COLO829 (cell line): ENCODE results near the gene NSD1.
"Not testable (repeated sequence)": the region's sequence is repeated elsewhere in the genome, so short reads cannot be mapped to it uniquely, and the experiment has no call there.

Experiments
- DNase-seq: peaks from one replicate; pipeline ENCODE4 v3.0.0; 2012; ENCODE audit warnings: low spot score

Gene NSD1

GRCh38 chr5:177330991-177331842, 197.6 kb downstream of the NSD1 start:
- DNase-seq: no peak

- no peak for DNase-seq
Observed at GRCh38 chr5:177332031-177332895, 198.7 kb downstream of the NSD1 start.

GRCh38 chr5:177332896-177333260, 199.3 kb downstream of the NSD1 start:
- DNase-seq: no peak

- no peak for DNase-seq
Observed at GRCh38 chr5:177333420-177334154, 200.0 kb downstream of the NSD1 start.

GRCh38 chr5:177334155-177334551, 200.6 kb downstream of the NSD1 start:
- no peak for DNase-seq

GRCh38 chr5:177334781-177335700, 201.5 kb downstream of the NSD1 start:
- no peak for DNase-seq

- DNase-seq: no peak
Observed at GRCh38 chr5:177335701-177336065, 202.1 kb downstream of the NSD1 start.

GRCh38 chr5:177336112-177336511, 202.5 kb downstream of the NSD1 start:
- no peak for DNase-seq

GRCh38 chr5:177336603-177337494, 203.3 kb downstream of the NSD1 start:
- no peak for DNase-seq

GRCh38 chr5:177338251-177339106, 204.9 kb downstream of the NSD1 start:
- no peak for DNase-seq

- no peak for DNase-seq
Observed at GRCh38 chr5:177339107-177339638, 205.6 kb downstream of the NSD1 start.

GRCh38 chr5:177343000-177343399, 209.4 kb downstream of the NSD1 start:
- not testable (repeated sequence) for DNase-seq

GRCh38 chr5:177343777-177344176, 210.2 kb downstream of the NSD1 start:
- no peak for DNase-seq

GRCh38 chr5:177344891-177345290, 211.3 kb downstream of the NSD1 start:
- no peak for DNase-seq

- DNase-seq: no peak
Observed at GRCh38 chr5:177346820-177347219, 213.2 kb downstream of the NSD1 start.

GRCh38 chr5:177347699-177348098, 214.1 kb downstream of the NSD1 start:
- no peak for DNase-seq

- no peak for DNase-seq
Observed at GRCh38 chr5:177349362-177349647, 215.7 kb downstream of the NSD1 start.

GRCh38 chr5:177349762-177350161, 216.2 kb downstream of the NSD1 start:
- no peak for DNase-seq
